Ishikawa (cell line): ENCODE data around the gene HYAL4.

Experiments used
- CEBPB ChIP-seq: IDR thresholded peaks from 2 replicates; pipeline ENCODE4 v1.6.1; 2012
- CREB1 ChIP-seq: IDR thresholded peaks from 2 replicates; pipeline ENCODE4 v1.6.1; 2012; ENCODE audit warnings: low read depth
- EGR1 ChIP-seq: IDR thresholded peaks from 2 replicates; pipeline ENCODE4 v1.6.1; 2012
- EP300 ChIP-seq: IDR thresholded peaks from 2 replicates; pipeline ENCODE4 v1.6.1; 2012; ENCODE audit warnings: borderline replicate concordance
- FOXM1 ChIP-seq: IDR thresholded peaks from 2 replicates; pipeline ENCODE4 v1.6.1; 2012; ENCODE audit warnings: low read depth, borderline replicate concordance
- MAX ChIP-seq: IDR thresholded peaks from 2 replicates; pipeline ENCODE4 v1.6.1; 2012
- NFIC ChIP-seq: IDR thresholded peaks from 2 replicates; pipeline ENCODE4 v1.6.1; 2012
- RAD21 ChIP-seq: IDR thresholded peaks from 2 replicates; pipeline ENCODE4 v1.6.1; 2012; ENCODE audit warnings: low read depth
- REST ChIP-seq: IDR thresholded peaks from 2 replicates; pipeline ENCODE4 v1.6.1; 2012; ENCODE audit warnings: low read depth, mild to moderate bottlenecking
- TAF1 ChIP-seq: IDR thresholded peaks from 2 replicates; pipeline ENCODE4 v1.6.1; 2012; ENCODE audit warnings: low read depth, mild to moderate bottlenecking
- TCF12 ChIP-seq: IDR thresholded peaks from 2 replicates; pipeline ENCODE4 v1.6.1; 2012; ENCODE audit warnings: low read depth
- TEAD4 ChIP-seq: IDR thresholded peaks from 2 replicates; pipeline ENCODE4 v1.6.1; 2012
- USF1 ChIP-seq: IDR thresholded peaks from 2 replicates; pipeline ENCODE4 v1.6.1; 2012
- YY1 ChIP-seq: IDR thresholded peaks from 2 replicates; pipeline ENCODE4 v1.6.1; 2012; ENCODE audit warnings: low read depth
- ZBTB7A ChIP-seq: IDR thresholded peaks from 2 replicates; pipeline ENCODE4 v1.6.1; 2012; ENCODE audit warnings: low read depth

HYAL4 gene

GRCh38 chr7:123821320-123821719 is 23.6 kb upstream of the HYAL4 start:
- TF ChIP-seq TAF1 = no peak
- TF ChIP-seq USF1 = no peak
- no peak for TF ChIP-seq CEBPB
- TF ChIP-seq EP300 = no peak
- no peak for TF ChIP-seq ZBTB7A
- no peak for TF ChIP-seq RAD21
- TF ChIP-seq TEAD4 = no peak
- TF ChIP-seq REST = no peak
- no peak for TF ChIP-seq EGR1

GRCh38 chr7:123823898-123824753 is 20.8 kb upstream of the HYAL4 start:
- TF ChIP-seq RAD21 = no peak
- no peak for TF ChIP-seq NFIC
- TF ChIP-seq TAF1 = no peak
- no peak for TF ChIP-seq USF1
- no peak for TF ChIP-seq ZBTB7A
- TF ChIP-seq TEAD4 = no peak
- TF ChIP-seq EGR1 = no peak
- no peak for TF ChIP-seq CEBPB
- TF ChIP-seq TCF12 = no peak
- TF ChIP-seq CREB1 = no peak
- no peak for TF ChIP-seq MAX
- no peak for TF ChIP-seq EP300
- no peak for TF ChIP-seq FOXM1
- TF ChIP-seq YY1 = no peak
- TF ChIP-seq REST = no peak

GRCh38 chr7:123824754-123825067 is 20.3 kb upstream of the HYAL4 start:
- TF ChIP-seq USF1 = no peak
- no peak for TF ChIP-seq ZBTB7A

GRCh38 chr7:123828805-123829204 is 16.2 kb upstream of the HYAL4 start:
- TF ChIP-seq EP300 (no peak), USF1 (no peak), NFIC (no peak), TEAD4 (no peak), MAX (no peak), ZBTB7A (no peak), YY1 (no peak), REST (no peak), TCF12 (no peak), RAD21 (no peak), TAF1 (no peak), CREB1 (no peak), FOXM1 (no peak), CEBPB (no peak), EGR1 (no peak)
